Endothelial cell of umbilical vein (primary cell): ENCODE measurements around the gene RENBP.

Source experiments
- EZH2 ChIP-seq: IDR thresholded peaks from 2 replicates; pipeline ENCODE4 v1.6.1; 2012; ENCODE audit warnings: borderline replicate concordance, low read depth, mild to moderate bottlenecking, moderate library complexity, low read length, inconsistent platforms; ENCODE audit not compliant: severe bottlenecking
- FOS ChIP-seq: IDR thresholded peaks from 2 replicates; pipeline ENCODE4 v1.6.1; 2011; ENCODE audit warnings: mild to moderate bottlenecking, low read length, moderate library complexity, borderline replicate concordance; ENCODE audit not compliant: insufficient read depth
- GATA2 ChIP-seq: IDR thresholded peaks from 2 replicates; pipeline ENCODE4 v1.7.0; 2011; ENCODE audit warnings: low read depth, mild to moderate bottlenecking, moderate library complexity, mixed read lengths, low read length; ENCODE audit not compliant: insufficient read length, insufficient read depth
- MYC ChIP-seq: IDR thresholded peaks from one replicate; pipeline ENCODE4 v1.6.1; 2011; ENCODE audit warnings: mild to moderate bottlenecking, low read depth, low read length
- POLR2A ChIP-seq: IDR thresholded peaks from 2 replicates; pipeline ENCODE4 v1.6.1; 2012; ENCODE audit warnings: low read depth, mild to moderate bottlenecking, control low read depth, low read length
- POLR2AphosphoS5 ChIP-seq: IDR thresholded peaks from 2 replicates; pipeline ENCODE4 v1.6.1; 2012; ENCODE audit warnings: low read depth, mild to moderate bottlenecking, control low read depth, low read length, moderate library complexity; ENCODE audit not compliant: insufficient read depth
- TF ChIP-seq, protein P1 (sequence below), 2 donors: IDR thresholded peaks; 1 replicate in 1 of 2; 2 replicates in 1 of 2; pipeline ENCODE4 v1.5.1; 2011; ENCODE audit warnings: low read length in 2 of 2, mild to moderate bottlenecking in 2 of 2, moderate library complexity in 2 of 2, control low read depth in 1 of 2, inconsistent platforms in 1 of 2, low read depth in 1 of 2; ENCODE audit not compliant: insufficient read depth in 1 of 2; ENCODE audit errors: extremely low read depth in 1 of 2

DNA sequence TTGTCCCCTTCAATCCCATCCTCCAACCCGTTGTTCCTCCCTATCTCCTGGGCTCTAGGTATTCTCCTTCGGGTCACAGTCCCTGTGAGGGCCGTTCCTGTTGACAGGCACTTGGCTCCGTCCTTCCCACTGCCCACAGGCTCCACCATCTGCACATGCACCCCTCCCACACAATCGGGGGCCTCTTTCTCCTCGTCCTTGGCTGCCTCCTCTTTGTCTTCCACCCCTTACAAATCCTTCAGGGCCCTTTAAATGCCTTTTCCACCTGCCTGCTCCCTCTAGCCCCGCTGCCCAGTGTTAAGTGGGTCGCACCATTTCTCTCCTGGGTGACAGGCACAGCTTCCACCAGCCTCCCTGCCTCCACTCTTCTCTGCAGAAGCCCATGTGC lies 42.7 kb downstream of the RENBP start:
- TF ChIP-seq, protein P1, sequence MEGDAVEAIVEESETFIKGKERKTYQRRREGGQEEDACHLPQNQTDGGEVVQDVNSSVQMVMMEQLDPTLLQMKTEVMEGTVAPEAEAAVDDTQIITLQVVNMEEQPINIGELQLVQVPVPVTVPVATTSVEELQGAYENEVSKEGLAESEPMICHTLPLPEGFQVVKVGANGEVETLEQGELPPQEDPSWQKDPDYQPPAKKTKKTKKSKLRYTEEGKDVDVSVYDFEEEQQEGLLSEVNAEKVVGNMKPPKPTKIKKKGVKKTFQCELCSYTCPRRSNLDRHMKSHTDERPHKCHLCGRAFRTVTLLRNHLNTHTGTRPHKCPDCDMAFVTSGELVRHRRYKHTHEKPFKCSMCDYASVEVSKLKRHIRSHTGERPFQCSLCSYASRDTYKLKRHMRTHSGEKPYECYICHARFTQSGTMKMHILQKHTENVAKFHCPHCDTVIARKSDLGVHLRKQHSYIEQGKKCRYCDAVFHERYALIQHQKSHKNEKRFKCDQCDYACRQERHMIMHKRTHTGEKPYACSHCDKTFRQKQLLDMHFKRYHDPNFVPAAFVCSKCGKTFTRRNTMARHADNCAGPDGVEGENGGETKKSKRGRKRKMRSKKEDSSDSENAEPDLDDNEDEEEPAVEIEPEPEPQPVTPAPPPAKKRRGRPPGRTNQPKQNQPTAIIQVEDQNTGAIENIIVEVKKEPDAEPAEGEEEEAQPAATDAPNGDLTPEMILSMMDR (IDR thresholded peaks at IDR 0.05; ENCODE audit: extremely low read depth in 1 of 2, insufficient read depth in 1 of 2, low read depth in 1 of 2, low read length in 2 of 2) = no peak
- TF ChIP-seq EZH2 = no peak
- TF ChIP-seq FOS = no peak
- no peak for TF ChIP-seq GATA2
- no peak for TF ChIP-seq POLR2A
- TF ChIP-seq POLR2AphosphoS5 = no peak
- no peak for TF ChIP-seq MYC
